GM06990 (cell line): ENCODE data around the gene MRPS18A.
"Not testable (repeated sequence)": the region's sequence is repeated elsewhere in the genome, so short reads cannot be mapped to it uniquely, and the experiment has no call there.

Experiments used
- DNase-seq: peaks from one replicate; pipeline ENCODE4 v3.0.0-alpha.2; 2011; ENCODE audit not compliant: insufficient read length; ENCODE audit errors: extremely low read depth
- H3K27me3 ChIP-seq: replicated peaks from 2 replicates; pipeline ENCODE4 v1.6.0; 2011; ENCODE audit warnings: low read length; ENCODE audit not compliant: control insufficient read depth, insufficient read depth
- H3K36me3 ChIP-seq: 2 replicates; pipeline ENCODE4 v1.5.1; 2011; ENCODE audit warnings: low read length; ENCODE audit not compliant: control insufficient read depth, insufficient read depth
- H3K4me3 ChIP-seq: replicated peaks from 2 replicates; pipeline ENCODE4 v1.5.1; 2011; ENCODE audit warnings: low read depth, mild to moderate bottlenecking, control low read depth, low read length
- TF ChIP-seq, protein P1 (sequence below): IDR thresholded peaks from 2 replicates; pipeline ENCODE4 v1.5.1; 2011; ENCODE audit warnings: low read length, control low read depth, mild to moderate bottlenecking, inconsistent platforms; ENCODE audit not compliant: insufficient read depth, poor library complexity, severe bottlenecking

MRPS18A gene

DNA sequence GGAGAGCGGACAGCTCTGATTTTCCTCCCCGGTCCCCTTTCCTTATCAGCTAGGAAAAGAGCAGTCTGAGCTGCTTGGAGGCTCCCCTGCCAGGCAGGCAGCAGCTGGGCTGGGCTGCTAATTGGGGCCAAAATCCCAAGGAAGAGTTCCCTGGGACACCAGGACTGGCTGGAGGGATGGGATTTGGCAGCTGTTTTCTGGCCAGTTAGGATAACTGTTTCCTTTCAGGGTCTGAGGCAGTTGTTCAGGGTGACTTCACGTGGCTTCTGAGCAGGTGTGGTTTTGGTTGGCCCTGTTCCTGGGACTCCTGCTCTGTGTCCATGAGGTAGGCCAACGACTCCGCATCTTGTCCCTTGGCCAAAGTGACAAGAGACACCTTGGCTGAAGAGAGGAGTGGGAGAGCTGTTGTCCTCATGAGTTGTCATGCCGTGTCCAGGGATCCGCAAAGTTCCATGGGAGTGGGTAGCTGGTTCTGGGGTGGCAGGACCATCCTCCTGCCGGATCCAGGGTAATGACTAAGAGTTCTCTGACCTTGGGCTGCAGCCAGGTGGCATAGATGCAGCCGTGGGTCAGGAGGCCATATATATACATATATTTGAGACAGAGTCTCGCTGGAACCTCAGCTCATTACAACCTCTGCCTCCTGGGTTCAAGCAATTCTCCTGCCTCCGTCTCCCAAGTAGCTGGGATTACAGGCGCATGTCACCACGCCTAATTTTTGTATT is 21.2 kb downstream of the MRPS18A start:
- Histone ChIP-seq H3K4me3 (no peak overlapping the region), H3K36me3 (peaks cover 9% of the 10 kb centered on the region), H3K27me3 (no peaks in the 10 kb centered on the region)
- DNase-seq = no peak
- TF ChIP-seq, protein P1, sequence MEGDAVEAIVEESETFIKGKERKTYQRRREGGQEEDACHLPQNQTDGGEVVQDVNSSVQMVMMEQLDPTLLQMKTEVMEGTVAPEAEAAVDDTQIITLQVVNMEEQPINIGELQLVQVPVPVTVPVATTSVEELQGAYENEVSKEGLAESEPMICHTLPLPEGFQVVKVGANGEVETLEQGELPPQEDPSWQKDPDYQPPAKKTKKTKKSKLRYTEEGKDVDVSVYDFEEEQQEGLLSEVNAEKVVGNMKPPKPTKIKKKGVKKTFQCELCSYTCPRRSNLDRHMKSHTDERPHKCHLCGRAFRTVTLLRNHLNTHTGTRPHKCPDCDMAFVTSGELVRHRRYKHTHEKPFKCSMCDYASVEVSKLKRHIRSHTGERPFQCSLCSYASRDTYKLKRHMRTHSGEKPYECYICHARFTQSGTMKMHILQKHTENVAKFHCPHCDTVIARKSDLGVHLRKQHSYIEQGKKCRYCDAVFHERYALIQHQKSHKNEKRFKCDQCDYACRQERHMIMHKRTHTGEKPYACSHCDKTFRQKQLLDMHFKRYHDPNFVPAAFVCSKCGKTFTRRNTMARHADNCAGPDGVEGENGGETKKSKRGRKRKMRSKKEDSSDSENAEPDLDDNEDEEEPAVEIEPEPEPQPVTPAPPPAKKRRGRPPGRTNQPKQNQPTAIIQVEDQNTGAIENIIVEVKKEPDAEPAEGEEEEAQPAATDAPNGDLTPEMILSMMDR = no peak

DNA sequence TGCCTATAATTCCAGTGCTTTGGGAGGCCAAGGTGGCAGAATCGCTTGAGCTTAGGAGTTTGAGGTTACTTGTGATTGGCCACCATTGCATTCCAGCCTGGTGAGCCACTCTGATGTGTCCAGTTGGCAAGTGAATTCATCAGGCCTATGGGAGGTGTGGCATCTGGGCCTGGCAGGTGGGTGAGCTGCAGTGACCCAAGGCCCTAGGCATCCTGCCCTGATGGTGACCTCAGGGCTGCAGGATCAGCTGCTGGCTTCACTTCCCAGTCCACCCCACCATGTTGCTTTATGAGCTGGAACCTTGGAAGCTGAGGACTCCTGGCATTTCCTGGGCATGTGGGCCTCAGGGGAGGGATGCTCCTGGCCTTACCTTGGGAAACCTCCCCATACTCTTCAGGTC is 22.2 kb downstream of the MRPS18A start:
- no peaks in the 10 kb centered on the region for H3K27me3 ChIP-seq
- TF ChIP-seq, protein P1 = no peak
- no peak overlapping the region for H3K4me3 ChIP-seq
- DNase-seq = no peak
- no peaks in the 10 kb centered on the region; the same call in none of the 2 replicates for H3K36me3 ChIP-seq

DNA sequence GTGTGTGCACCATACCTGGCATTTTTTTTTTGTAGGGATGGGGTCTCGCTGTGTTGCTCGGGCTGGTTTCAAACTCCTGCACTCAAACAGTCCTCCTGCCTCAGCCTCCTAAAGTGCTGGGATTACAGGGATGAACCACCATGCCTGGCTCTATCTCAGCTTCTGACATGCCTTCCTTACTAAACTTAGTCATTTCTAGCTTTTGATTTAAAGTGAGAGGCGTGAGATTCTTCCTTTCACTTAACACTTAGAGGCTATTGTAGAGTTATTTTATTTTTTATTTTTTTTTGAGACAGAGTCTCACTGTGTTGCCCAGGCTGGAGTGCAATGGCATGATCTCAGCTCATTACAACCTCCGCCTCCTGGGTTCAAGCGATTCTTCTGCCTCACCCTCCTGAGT is 24.6 kb downstream of the MRPS18A start:
- DNase-seq, H3K27me3 ChIP-seq, H3K36me3 ChIP-seq, H3K4me3 ChIP-seq: not testable (repeated sequence)

- no peak overlapping the region for H3K4me3 ChIP-seq
- TF ChIP-seq, protein P1 = no peak
These were observed 29.4 kb downstream of the MRPS18A start for GRCh38 chr6:43658161-43658560.

GRCh38 chr6:43657221-43657802 is 30.3 kb downstream of the MRPS18A start:
- no peak overlapping the region for H3K4me3 ChIP-seq
- DNase-seq = no peak
- H3K36me3 ChIP-seq = no peaks in the 10 kb centered on the region
- no peaks in the 10 kb centered on the region for H3K27me3 ChIP-seq
- TF ChIP-seq, protein P1 = no peak

More at GRCh38 chr6:43658161-43658560, 29.4 kb downstream of the MRPS18A start:
- no peak for DNase-seq
- Histone ChIP-seq H3K27me3 (no peaks in the 10 kb centered on the region), H3K36me3 (no peaks in the 10 kb centered on the region)

DNA sequence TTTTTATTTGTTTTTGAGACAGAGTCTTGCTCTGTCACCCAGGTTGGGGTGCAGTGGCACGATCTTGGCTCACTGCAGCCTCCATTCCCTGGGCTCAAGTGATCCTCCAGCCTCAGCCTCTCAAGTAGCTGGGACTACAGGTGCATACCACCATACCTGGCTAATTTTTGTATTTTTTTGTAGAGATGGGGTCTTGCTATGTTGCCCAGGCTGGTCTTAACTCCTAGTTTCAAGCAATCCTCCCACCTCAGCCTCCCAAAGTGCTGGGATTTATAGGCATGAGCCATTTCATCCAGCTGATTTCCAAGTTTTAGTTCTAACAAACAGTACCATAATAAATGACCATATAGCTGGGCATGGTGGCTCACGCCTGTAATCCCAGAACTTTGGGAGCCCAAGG is 34.8 kb downstream of the MRPS18A start:
- H3K36me3 ChIP-seq, H3K4me3 ChIP-seq, H3K27me3 ChIP-seq, DNase-seq: not testable (repeated sequence)

- H3K36me3 ChIP-seq = no peaks in the 10 kb centered on the region
- TF ChIP-seq, protein P1 = no peak
- DNase-seq = no peak
- no peak overlapping the region for H3K4me3 ChIP-seq
- no peaks in the 10 kb centered on the region for H3K27me3 ChIP-seq
These were observed 39.3 kb downstream of the MRPS18A start for GRCh38 chr6:43648248-43648647.
